ENCODE measurements around the gene PIH1D1. TPM values are rescaled to one million over a fixed set of nuclear protein-coding genes. Genes with fewer than 3 reads are reported as not detected.
A peak's percentile ranks its signal among the peaks of the same experiment; 100 is the strongest.

PIH1D1 gene
- total RNA-seq, 2 experiments from 2014 or later = 145 to 151 TPM

- CTCF ChIA-PET = interaction anchor here (0.9 to 3.1 kb wide), 8 partner anchors 22 to 192 kb away, joined by 3 to 20 read pairs (median 4); partner anchors contain the start of genes BCL2L12, IRF3 and PIH1D1
- peaks cover 20% of the 10 kb centered on the region for H3K36me3 ChIP-seq (ENCODE audit: insufficient read depth, low read length)
- peaks cover 79% of the 10 kb centered on the region for H3K4me1 ChIP-seq (ENCODE audit: insufficient read depth, low read length)
- Mint-ChIP-seq H3K27ac (peak overlapping the region; percentile 98), H3K36me3 (ENCODE audit: low read depth) (peaks cover 39% of the 10 kb centered on the region), H3K9me3 (no peaks in the 10 kb centered on the region), H3K27me3 (no peaks in the 10 kb centered on the region), H3K4me1 (ENCODE audit: low read depth) (peaks cover 64% of the 10 kb centered on the region), H3K4me3 (peak overlapping the region; percentile 100)
- no peaks in the 10 kb centered on the region for H3K27me3 ChIP-seq (ENCODE audit: control insufficient read depth in 1 of 2, insufficient read depth in 2 of 2, low read length in 2 of 2)
- DNase-seq (peak in 2 of 14 experiments; percentile 35 to 49), ATAC-seq (ENCODE audit: poor library complexity) (no peak)
- intact Hi-C loops (cut with DNase I, micrococcal nuclease) = loop anchor here in 1 of 2 experiments (10.0 kb wide), 1 partner anchor 202 kb away; the partner anchor contains the start of gene PRMT1
- no peak for TF ChIP-seq CTCF (IDR thresholded peaks at IDR 0.05)
- H3K27ac ChIP-seq (ENCODE audit: low read depth in 1 of 2, low read length in 2 of 2) = peak overlapping the region; percentile 53 to 98
- H3K4me3 ChIP-seq (ENCODE audit: low read length) = no peak overlapping the region
- POLR2A ChIA-PET = interaction anchor here (0.7 to 6.4 kb wide), 11 partner anchors 14 to 1693 kb away, joined by 3 to 120 read pairs (median 3); partner anchors contain the start of genes ALDH16A1, PIH1D1, RPL13A and RRAS
- H3K9me3 ChIP-seq (ENCODE audit: control insufficient read depth in 1 of 2, insufficient read depth in 1 of 2, low read length in 2 of 2) = no peaks in the 10 kb centered on the region
These were observed 21.3 kb upstream of the PIH1D1 start for GRCh38 chr19:49472936-49473335.

GRCh38 chr19:49470615-49470978 lies 19.0 kb upstream of the PIH1D1 start:
- DNase-seq = no peak
- H3K9me3 Mint-ChIP-seq = no peaks in the 10 kb centered on the region
- peaks cover 15% of the 10 kb centered on the region for H3K36me3 ChIP-seq (ENCODE audit: insufficient read depth, low read length)
- peak overlapping the region; percentile 98 for H3K27ac Mint-ChIP-seq
- no peaks in the 10 kb centered on the region for H3K27me3 ChIP-seq (ENCODE audit: control insufficient read depth in 1 of 2, insufficient read depth in 2 of 2, low read length in 2 of 2)
- H3K9me3 ChIP-seq (ENCODE audit: control insufficient read depth in 1 of 2, insufficient read depth in 1 of 2, low read length in 2 of 2) = no peaks in the 10 kb centered on the region
- H3K4me3 ChIP-seq (ENCODE audit: low read length) = no peak overlapping the region
- ChIA-PET POLR2A (interaction anchor here (0.6 to 6.4 kb wide), 13 partner anchors 13 to 207 kb away, joined by 3 to 120 read pairs (median 5); partner anchors contain the start of genes ALDH16A1, KASH5, PIH1D1 and PRMT1), CTCF (interaction anchor here (0.6 to 2.4 kb wide), 25 partner anchors 13 to 245 kb away, joined by 3 to 24 read pairs (median 4); partner anchors contain the start of genes ALDH16A1, GFY, PIH1D1 and RPS11)
- ATAC-seq (ENCODE audit: poor library complexity) = no peak
- peaks cover 83% of the 10 kb centered on the region for H3K4me1 ChIP-seq (ENCODE audit: insufficient read depth, low read length)
- intact Hi-C loops (cut with DNase I, micrococcal nuclease) = loop anchor here in 1 of 2 experiments (1.0 to 10.0 kb wide), 4 partner anchors 27 to 244 kb away; partner anchors contain the start of gene PRMT1
- H3K4me1 Mint-ChIP-seq (ENCODE audit: low read depth) = peaks cover 54% of the 10 kb centered on the region
- H3K27ac ChIP-seq (ENCODE audit: low read depth in 1 of 2, low read length in 2 of 2) = peak overlapping the region; percentile 86 to 96
- no peaks in the 10 kb centered on the region for H3K27me3 Mint-ChIP-seq
- H3K36me3 Mint-ChIP-seq (ENCODE audit: low read depth) = peaks cover 21% of the 10 kb centered on the region
- TF ChIP-seq CTCF (IDR thresholded peaks at IDR 0.05) = no peak
- peak overlapping the region; percentile 79 for H3K4me3 Mint-ChIP-seq

GRCh38 chr19:49469828-49470614 lies 18.4 kb upstream of the PIH1D1 start:
- H3K9me3 ChIP-seq (ENCODE audit: control insufficient read depth in 1 of 2, insufficient read depth in 1 of 2, low read length in 2 of 2) = no peaks in the 10 kb centered on the region
- H3K36me3 ChIP-seq (ENCODE audit: insufficient read depth, low read length) = peaks cover 21% of the 10 kb centered on the region
- H3K4me3 ChIP-seq (ENCODE audit: low read length) = no peak overlapping the region
- no peaks in the 10 kb centered on the region for H3K9me3 Mint-ChIP-seq
- no peaks in the 10 kb centered on the region for H3K27me3 Mint-ChIP-seq
- H3K27me3 ChIP-seq (ENCODE audit: control insufficient read depth in 1 of 2, insufficient read depth in 2 of 2, low read length in 2 of 2) = no peaks in the 10 kb centered on the region
- ATAC-seq (ENCODE audit: poor library complexity) (peak; percentile 37), DNase-seq (peak; percentile 54 to 97 (median 70))
- peak overlapping the region; percentile 86 to 96 for H3K27ac ChIP-seq (ENCODE audit: low read depth in 1 of 2, low read length in 2 of 2)
- intact Hi-C loops (cut with DNase I, micrococcal nuclease) = loop anchor here (1.0 to 10.0 kb wide), 6 partner anchors 17 to 243 kb away; partner anchors contain the start of genes ALDH16A1 (in 1 of the 2), PRMT1 (in 1 of the 2) and RRAS (in 1 of the 2)
- peak overlapping the region; percentile 79 for H3K4me3 Mint-ChIP-seq
- peak overlapping the region; percentile 98 for H3K27ac Mint-ChIP-seq
- peak; percentile 74 for TF ChIP-seq CTCF (IDR thresholded peaks at IDR 0.05)
- ChIA-PET CTCF (interaction anchor here (0.6 to 2.4 kb wide), 26 partner anchors 12 to 1895 kb away, joined by 3 to 24 read pairs (median 4); partner anchors contain the start of genes ALDH16A1, GFY, PIH1D1 and RPS11), POLR2A (interaction anchor here (0.6 to 6.4 kb wide), 17 partner anchors 9 to 208 kb away, joined by 3 to 120 read pairs (median 4); partner anchors contain the start of genes ALDH16A1, KASH5, PIH1D1 and PRMT1)
- peaks cover 15% of the 10 kb centered on the region for H3K36me3 Mint-ChIP-seq (ENCODE audit: low read depth)
- H3K4me1 Mint-ChIP-seq (ENCODE audit: low read depth) = peaks cover 49% of the 10 kb centered on the region
- peaks cover 89% of the 10 kb centered on the region for H3K4me1 ChIP-seq (ENCODE audit: insufficient read depth, low read length)

All from CD4-positive, alpha-beta T cell (primary cell).